H9 (cell line): ENCODE data around the gene UBXN7. TPM values are rescaled to one million over a fixed set of nuclear protein-coding genes. Genes with fewer than 3 reads are reported as not detected.
"Not testable (repeated sequence)": the region's sequence is repeated elsewhere in the genome, so short reads cannot be mapped to it uniquely, and the experiment has no call there.

Source experiments
- DNase-seq: peaks from one replicate; pipeline ENCODE4 v3.0.0-alpha.2; 2017
- H2AFZ ChIP-seq: one replicate; pipeline ENCODE4 v1.6.1; 2013; ENCODE audit warnings: mild to moderate bottlenecking, low read length, control low read depth, moderate library complexity
- H2AK5ac ChIP-seq: 2 replicates; pipeline ENCODE4 v1.6.1; 2013; ENCODE audit warnings: low read length, control low read depth, mixed read lengths; ENCODE audit not compliant: insufficient read length
- H2BK120ac ChIP-seq: one replicate; pipeline ENCODE4 v1.6.1; 2013; ENCODE audit warnings: low read depth, mild to moderate bottlenecking, low read length, control low read depth, inconsistent platforms; ENCODE audit not compliant: poor library complexity, severe bottlenecking
- H2BK12ac ChIP-seq: 2 replicates; pipeline ENCODE4 v1.6.1; 2013; ENCODE audit warnings: low read length, control low read depth, mixed read lengths, low read depth; ENCODE audit not compliant: insufficient read length
- H2BK15ac ChIP-seq: 2 replicates; pipeline ENCODE4 v1.6.1; 2013; ENCODE audit warnings: low read depth, low read length, control low read depth
- H2BK20ac ChIP-seq: one replicate; pipeline ENCODE4 v1.6.1; 2013; ENCODE audit warnings: low read depth, mild to moderate bottlenecking, low read length, control low read depth, inconsistent platforms; ENCODE audit not compliant: poor library complexity, severe bottlenecking
- H2BK5ac ChIP-seq: 2 replicates; pipeline ENCODE4 v1.6.1; 2013; ENCODE audit warnings: low read length, control low read depth, mixed read lengths; ENCODE audit not compliant: insufficient read length
- H3K14ac ChIP-seq: 2 replicates; pipeline ENCODE4 v1.6.1; 2013; ENCODE audit warnings: low read length, control low read depth; ENCODE audit not compliant: insufficient read depth
- H3K18ac ChIP-seq: 2 replicates; pipeline ENCODE4 v1.6.1; 2013; ENCODE audit warnings: low read depth, mild to moderate bottlenecking, mixed read lengths, low read length, control low read depth; ENCODE audit not compliant: insufficient read length
- H3K23ac ChIP-seq: 2 replicates; pipeline ENCODE4 v1.6.1; 2013; ENCODE audit warnings: low read length, control low read depth, mixed read lengths, low read depth; ENCODE audit not compliant: insufficient read length
- H3K23me2 ChIP-seq: 2 replicates; pipeline ENCODE4 v1.6.1; 2013; ENCODE audit warnings: low read depth, mild to moderate bottlenecking, mixed read lengths, low read length, control low read depth; ENCODE audit not compliant: insufficient read length, poor library complexity, severe bottlenecking
- H3K27ac ChIP-seq: 2 replicates; pipeline ENCODE4 v1.5.1; 2013; ENCODE audit warnings: low read length, control low read depth, mixed read lengths, low read depth; ENCODE audit not compliant: insufficient read length
- H3K27me3 ChIP-seq: 2 replicates; pipeline ENCODE4 v1.6.1; 2013; ENCODE audit warnings: low read length, control low read depth, inconsistent platforms; ENCODE audit not compliant: insufficient read depth
- H3K4ac ChIP-seq: 2 replicates; pipeline ENCODE4 v1.6.1; 2013; ENCODE audit warnings: low read depth, mild to moderate bottlenecking, control low read depth, inconsistent platforms, low read length, moderate library complexity
- H3K4me1 ChIP-seq: 2 replicates; pipeline ENCODE4 v1.6.1; 2013; ENCODE audit warnings: low read length, control low read depth, inconsistent platforms; ENCODE audit not compliant: insufficient read depth
- H3K4me2 ChIP-seq: 2 replicates; pipeline ENCODE4 v1.6.1; 2013; ENCODE audit warnings: low read length, control low read depth, mixed read lengths; ENCODE audit not compliant: insufficient read length, insufficient read depth
- H3K56ac ChIP-seq: 2 replicates; pipeline ENCODE4 v1.6.1; 2013; ENCODE audit warnings: low read depth, mild to moderate bottlenecking, mixed read lengths, low read length, control low read depth; ENCODE audit not compliant: insufficient read length
- H3K79me1 ChIP-seq: 2 replicates; pipeline ENCODE4 v1.6.1; 2013; ENCODE audit warnings: low read depth, mild to moderate bottlenecking, moderate library complexity, low read length, control low read depth, inconsistent platforms; ENCODE audit not compliant: insufficient read depth, poor library complexity, severe bottlenecking
- H3K79me2 ChIP-seq: 2 replicates; pipeline ENCODE4 v1.6.1; 2013; ENCODE audit warnings: low read length, control low read depth, inconsistent platforms; ENCODE audit not compliant: insufficient read depth
- H3K9ac ChIP-seq: 2 replicates; pipeline ENCODE4 v1.6.1; 2013; ENCODE audit warnings: low read length, control low read depth, mixed read lengths; ENCODE audit not compliant: insufficient read length; ENCODE audit errors: extremely low read depth
- H3K9me3 ChIP-seq: one replicate; pipeline ENCODE4 v1.6.1; 2013; ENCODE audit warnings: low read depth, low read length, inconsistent platforms; ENCODE audit not compliant: control insufficient read depth
- H3T11ph ChIP-seq: one replicate; pipeline ENCODE4 v1.6.1; 2013; ENCODE audit warnings: mild to moderate bottlenecking, low read length, control low read depth, inconsistent platforms
- H4K20me1 ChIP-seq: one replicate; pipeline ENCODE4 v1.6.1; 2013; ENCODE audit not compliant: control insufficient read depth, insufficient read length, insufficient read depth
- H4K5ac ChIP-seq: 2 replicates; pipeline ENCODE4 v1.6.1; 2013; ENCODE audit warnings: low read depth, mild to moderate bottlenecking, mixed read lengths, low read length, control low read depth; ENCODE audit not compliant: insufficient read length
- H4K8ac ChIP-seq: replicated peaks from 2 replicates; pipeline ENCODE4 v1.6.1; 2013; ENCODE audit warnings: low read length, control low read depth, mixed read lengths, low read depth; ENCODE audit not compliant: insufficient read length
- H4K91ac ChIP-seq: 2 replicates; pipeline ENCODE4 v1.6.1; 2013; ENCODE audit warnings: low read depth, mild to moderate bottlenecking, moderate library complexity, mixed read lengths, low read length, control low read depth; ENCODE audit not compliant: insufficient read length
- H3K27ac Mint-ChIP-seq, 3 experiments: 2 replicates in 2 of 3; 3 replicates in 1 of 3; pipeline ENCODE4 v1.8.0; 2020 to 2021; ENCODE audit warnings: mixed read lengths in 3 of 3, mild to moderate bottlenecking in 1 of 3, moderate library complexity in 1 of 3
- H3K27me3 Mint-ChIP-seq: 2 replicates; pipeline ENCODE4 v1.8.0; 2021; ENCODE audit warnings: low read depth, mild to moderate bottlenecking, moderate library complexity, mixed read lengths
- H3K36me3 Mint-ChIP-seq, 3 experiments: 2 replicates in 2 of 3; 3 replicates in 1 of 3; pipeline ENCODE4 v1.8.0; 2020 to 2021; ENCODE audit warnings: low read depth in 3 of 3, mixed read lengths in 3 of 3; ENCODE audit not compliant: insufficient read depth in 1 of 3
- H3K4me1 Mint-ChIP-seq, 2 experiments: 2 replicates each; pipeline ENCODE4 v1.8.0; 2020; ENCODE audit warnings: mixed read lengths in 2 of 2
- H3K4me3 Mint-ChIP-seq, 2 experiments: 2 replicates in 1 of 2; 3 replicates in 1 of 2; pipeline ENCODE4 v1.8.0; 2020 to 2021; ENCODE audit warnings: mild to moderate bottlenecking in 2 of 2, mixed read lengths in 2 of 2, moderate library complexity in 1 of 2
- H3K9me3 Mint-ChIP-seq, 2 experiments: 2 replicates in 1 of 2; 3 replicates in 1 of 2; pipeline ENCODE4 v1.8.0; 2020; ENCODE audit warnings: mild to moderate bottlenecking in 2 of 2, mixed read lengths in 2 of 2, moderate library complexity in 1 of 2
- CTCF ChIP-seq: fragments of 200-600 bp; sonication (generic); conservative IDR thresholded peaks from 3 replicates; pipeline ENCODE4 v1.8.0; 2021; ENCODE audit warnings: antibody characterized with exemption, mild to moderate bottlenecking
- WGBS: extraction: QIAGEN DNeasy Blood & Tissue Kit; methylation state at CpG from one replicate; pipeline ENCODE4 v1.1.7; 2013; ENCODE audit warnings: missing lambda C conversion rate, low lambda C conversion rate, mixed read lengths; ENCODE audit not compliant: insufficient read length; ENCODE audit errors: extremely low coverage; 5-methylcytosine and 5-hydroxymethylcytosine counted together
- total RNA-seq: library from RNA; stranded (reverse); gene quantifications from 2 replicates; pipeline ENCODE4 v1.2.1, GENCODE V29; 2021

Gene UBXN7
- total RNA-seq, 1 experiment from 2014 or later: 110 TPM

GRCh38 chr3:196314597-196314996, 117.6 kb downstream of the UBXN7 start:
- Histone ChIP-seq H3K9me3 (no peaks in the 10 kb centered on the region), H2BK12ac (no peak overlapping the region), H3K79me1 (no peaks in the 10 kb centered on the region), H2AK5ac (no peak overlapping the region), H3K4me1 (no peaks in the 10 kb centered on the region), H4K5ac (no peak overlapping the region), H3K79me2 (no peaks in the 10 kb centered on the region), H3K27ac (no peak overlapping the region), H3K4me2 (no peak overlapping the region), H2BK120ac (no peak overlapping the region), H3K4ac (no peak overlapping the region), H3T11ph (no peak overlapping the region), H2AFZ (no peak overlapping the region), H3K14ac (no peak overlapping the region), H4K8ac (no peak overlapping the region), H4K20me1 (no peaks in the 10 kb centered on the region), H3K27me3 (no peaks in the 10 kb centered on the region), H3K23ac (no peak overlapping the region), H3K18ac (no peak overlapping the region), H2BK15ac (no peak overlapping the region), H3K9ac (no peak overlapping the region), H4K91ac (no peak overlapping the region), H3K56ac (no peak overlapping the region), H3K23me2 (peaks cover 3% of the 10 kb centered on the region), H2BK20ac (no peak overlapping the region), H2BK5ac (no peak overlapping the region)
- Mint-ChIP-seq H3K4me1 (peaks cover 2 to 6% of the 10 kb centered on the region in 2 experiments; a peak in 3 of 4 replicates), H3K4me3 (no peak overlapping the region), H3K9me3 (no peaks in the 10 kb centered on the region), H3K36me3 (peaks cover 0 to 15% (median 5%) of the 10 kb centered on the region in 3 experiments; a peak in 5 of 7 replicates), H3K27ac (no peak overlapping the region), H3K27me3 (no peaks in the 10 kb centered on the region)
- no peak for DNase-seq
- WGBS: no CpG with 5 or more reads among the region's 3 CpGs
- no peak for TF ChIP-seq CTCF

- H3K56ac ChIP-seq, H2BK20ac ChIP-seq, H2BK12ac ChIP-seq, H2AFZ ChIP-seq, H4K20me1 ChIP-seq, H2BK120ac ChIP-seq, H3K27me3 ChIP-seq, H3K9me3 ChIP-seq, H3K27ac Mint-ChIP-seq, H3T11ph ChIP-seq, H4K5ac ChIP-seq, H3K23me2 ChIP-seq, H3K4me1 ChIP-seq, H3K27ac ChIP-seq, H3K4ac ChIP-seq, DNase-seq, H4K8ac ChIP-seq, H3K4me1 Mint-ChIP-seq, H3K9ac ChIP-seq, H3K27me3 Mint-ChIP-seq, H3K79me2 ChIP-seq, H3K18ac ChIP-seq, H4K91ac ChIP-seq, H3K9me3 Mint-ChIP-seq, H3K4me2 ChIP-seq, H2BK5ac ChIP-seq, H3K79me1 ChIP-seq, H3K23ac ChIP-seq, H2BK15ac ChIP-seq, H3K14ac ChIP-seq, H2AK5ac ChIP-seq: not testable (repeated sequence)
- Mint-ChIP-seq H3K36me3 (peaks cover 0 to 15% (median 5%) of the 10 kb centered on the region in 3 experiments; a peak in 5 of 7 replicates), H3K4me3 (peak overlapping the region in 1 of 2 experiments; percentile 15; a peak in 1 of 5 replicates)
- WGBS: no CpG with 5 or more reads among the region's 7 CpGs
Measured at GRCh38 chr3:196314086-196314485, 118.1 kb downstream of the UBXN7 start.
